NCI-H2227 (cell line): ENCODE data around the gene TAC4.

Experiments used
- DNase-seq: peaks from one replicate; lab custom pipeline; 2025; ENCODE audit not compliant: unreplicated experiment; lab: John Stamatoyannopoulos, UW

Gene TAC4

GRCh38 chr17:49815761-49816281 lies 32.0 kb downstream of the TAC4 start:
- no peak for DNase-seq

GRCh38 chr17:49814781-49815529 lies 32.9 kb downstream of the TAC4 start:
- DNase-seq, result no peak

- no peak for DNase-seq
Observed at GRCh38 chr17:49809056-49809455, 38.8 kb downstream of the TAC4 start.

- no peak for DNase-seq
Observed at GRCh38 chr17:49798738-49799137, 49.1 kb downstream of the TAC4 start.

GRCh38 chr17:49798182-49798581 lies 49.7 kb downstream of the TAC4 start:
- DNase-seq, result no peak

- no peak for DNase-seq
Observed at GRCh38 chr17:49795372-49795771, 52.5 kb downstream of the TAC4 start.

- DNase-seq, result no peak
Observed at GRCh38 chr17:49793309-49793708, 54.6 kb downstream of the TAC4 start.

- DNase-seq, result no peak
Observed at GRCh38 chr17:49789243-49789578, 58.7 kb downstream of the TAC4 start.

- peak; percentile 99 for DNase-seq
Observed at GRCh38 chr17:49788478-49789242, 59.2 kb downstream of the TAC4 start, which contains the start of gene KAT7. Gene KAT7, plus strand, starts transcription at chr17:49788681. Its CDS starts 154 bp downstream, at chr17:49788835.
